IMR-90 (cell line): ENCODE measurements around the gene IFTAP. TPM values are rescaled to one million over a fixed set of nuclear protein-coding genes. Genes with fewer than 3 reads are reported as not detected.

Experiments used
- ATAC-seq: fragments of 200-7000 bp; cut with Tn5 transposase; 2 replicates; pipeline ENCODE4 v1.9.1; 2020; ENCODE audit warnings: low read depth, mild to moderate bottlenecking, moderate library complexity
- BruUV-seq: library from RNA; stranded (reverse); fragments of 400-500 nt; replicated peaks from 2 replicates; lab custom pipeline; 2021; lab: Mats Ljungman, UMichigan
- CTCF ChIA-PET: fragments of 300-600 bp; formaldehyde crosslinking; extraction: SDS; loops from one replicate; lab custom pipeline; 2021; ENCODE audit warnings: antibody characterized with exemption; lab: Yijun Ruan, JAX
- POLR2A ChIA-PET: fragments of 300-600 bp; sonication (Branson Sonifier 250); formaldehyde crosslinking; loops from one replicate; lab custom pipeline; 2022; ENCODE audit warnings: antibody characterized with exemption; ENCODE audit not compliant: unreplicated experiment; lab: Charles Lee
- DNase-seq: peaks from one replicate; pipeline ENCODE4 v3.0.0; 2013
- H2AFZ ChIP-seq: replicated peaks from 2 replicates; pipeline ENCODE3; 2013; ENCODE audit warnings: low read length, mild to moderate bottlenecking; ENCODE audit not compliant: poor library complexity
- H2AK5ac ChIP-seq: 2 replicates; pipeline ENCODE4 v1.6.1; 2013; ENCODE audit warnings: low read depth, low read length, inconsistent platforms
- H2AK9ac ChIP-seq: replicated peaks from 2 replicates; pipeline ENCODE3; 2013; ENCODE audit warnings: mild to moderate bottlenecking, low read depth, low read length, moderate library complexity; ENCODE audit not compliant: poor library complexity
- H2BK120ac ChIP-seq: 2 replicates; pipeline ENCODE4 v1.6.1; 2013; ENCODE audit warnings: low read depth, low read length, inconsistent platforms
- H2BK15ac ChIP-seq: 3 replicates; pipeline ENCODE4 v1.6.1; 2013; ENCODE audit warnings: low read depth, low read length, inconsistent platforms
- H2BK20ac ChIP-seq: 2 replicates; pipeline ENCODE4 v1.6.1; 2013; ENCODE audit warnings: low read depth, mild to moderate bottlenecking, inconsistent platforms, low read length, moderate library complexity
- H2BK5ac ChIP-seq: 2 replicates; pipeline ENCODE4 v1.6.1; 2013; ENCODE audit warnings: mild to moderate bottlenecking, low read depth, low read length, inconsistent platforms; ENCODE audit not compliant: poor library complexity, severe bottlenecking
- H3K14ac ChIP-seq: replicated peaks from 2 replicates; pipeline ENCODE4 v1.6.1; 2013; ENCODE audit warnings: low read depth, low read length, inconsistent platforms
- H3K18ac ChIP-seq: 2 replicates; pipeline ENCODE4 v1.6.1; 2013; ENCODE audit warnings: low read depth, low read length, control low read depth
- H3K23ac ChIP-seq: 2 replicates; pipeline ENCODE4 v1.6.1; 2013; ENCODE audit warnings: low read depth, low read length, inconsistent platforms
- H3K27ac ChIP-seq: 2 replicates; pipeline ENCODE4 v1.5.1; 2013; ENCODE audit warnings: mild to moderate bottlenecking, control low read depth, low read length; ENCODE audit not compliant: insufficient read depth
- H3K27me3 ChIP-seq: 2 replicates; pipeline ENCODE4 v1.6.1; 2013; ENCODE audit warnings: low read length; ENCODE audit not compliant: control insufficient read depth, insufficient read depth
- H3K36me3 ChIP-seq: 2 replicates; pipeline ENCODE4 v1.6.1; 2013; ENCODE audit warnings: low read length, mixed read lengths; ENCODE audit not compliant: control insufficient read depth, insufficient read depth
- H3K4ac ChIP-seq: 2 replicates; pipeline ENCODE4 v1.6.1; 2013; ENCODE audit warnings: low read depth, low read length, inconsistent platforms
- H3K4me1 ChIP-seq: 2 replicates; pipeline ENCODE4 v1.6.1; 2013; ENCODE audit warnings: low read length, mixed read lengths; ENCODE audit not compliant: control insufficient read depth, insufficient read depth
- H3K4me2 ChIP-seq: 2 replicates; pipeline ENCODE4 v1.6.1; 2013; ENCODE audit warnings: low read depth, mild to moderate bottlenecking, control low read depth, low read length, moderate library complexity
- H3K4me3 ChIP-seq: 2 replicates; pipeline ENCODE4 v1.5.1; 2013; ENCODE audit warnings: low read depth, mild to moderate bottlenecking, control low read depth, low read length, moderate library complexity; ENCODE audit not compliant: insufficient read depth
- H3K56ac ChIP-seq: 2 replicates; pipeline ENCODE4 v1.6.1; 2013; ENCODE audit warnings: low read length, inconsistent platforms; ENCODE audit not compliant: insufficient read depth; ENCODE audit errors: extremely low read depth
- H3K79me1 ChIP-seq, 2 experiments: 2 replicates each; pipeline ENCODE4 v1.6.1; 2013; ENCODE audit warnings: low read length in 2 of 2, inconsistent platforms in 1 of 2, low read depth in 1 of 2
- H3K9ac ChIP-seq: 2 replicates; pipeline ENCODE4 v1.6.1; 2013; ENCODE audit warnings: low read depth, low read length, control low read depth
- H3K9me1 ChIP-seq: 2 replicates; pipeline ENCODE4 v1.6.1; 2013; ENCODE audit warnings: low read length, inconsistent platforms; ENCODE audit not compliant: insufficient read depth
- H3K9me3 ChIP-seq: 2 replicates; pipeline ENCODE4 v1.6.1; 2013; ENCODE audit warnings: low read length; ENCODE audit not compliant: control insufficient read depth, insufficient read depth
- H4K20me1 ChIP-seq: 2 replicates; pipeline ENCODE4 v1.6.1; 2013; ENCODE audit warnings: low read length, inconsistent platforms; ENCODE audit not compliant: insufficient read depth
- H4K5ac ChIP-seq: 2 replicates; pipeline ENCODE4 v1.6.1; 2013; ENCODE audit warnings: mild to moderate bottlenecking, low read depth, low read length, control low read depth
- H4K8ac ChIP-seq, 2 experiments: 2 replicates each; pipeline ENCODE4 v1.6.1; 2013; ENCODE audit warnings: low read depth in 2 of 2, low read length in 2 of 2, control low read depth in 1 of 2, inconsistent platforms in 1 of 2
- H4K91ac ChIP-seq: 2 replicates; pipeline ENCODE4 v1.6.1; 2013; ENCODE audit warnings: low read depth, low read length, inconsistent platforms; ENCODE audit not compliant: insufficient read depth
- BHLHE40 ChIP-seq: fragments of 150-350 bp; IDR thresholded peaks from 2 replicates; pipeline ENCODE4 v1.6.1; 2016; ENCODE audit warnings: mild to moderate bottlenecking, low read depth, low read length
- CEBPB ChIP-seq: IDR thresholded peaks from 2 replicates; pipeline ENCODE4 v1.6.1; 2012; ENCODE audit warnings: low read depth, low read length, improper control_type of control experiment
- CHD1 ChIP-seq: IDR thresholded peaks from 2 replicates; pipeline ENCODE4 v1.6.1; 2012; ENCODE audit warnings: low read depth, low read length, improper control_type of control experiment
- CTCF ChIP-seq: conservative IDR thresholded peaks from 2 replicates; pipeline ENCODE4 v1.5.1; 2012; ENCODE audit warnings: mild to moderate bottlenecking, low read depth, low read length, improper control_type of control experiment
- ELK1 ChIP-seq: fragments of 150-350 bp; IDR thresholded peaks from 2 replicates; pipeline ENCODE4 v1.6.1; 2016; ENCODE audit warnings: low read depth, mild to moderate bottlenecking, low read length, moderate library complexity, borderline replicate concordance
- FOS ChIP-seq: fragments of 150-350 bp; IDR thresholded peaks from 2 replicates; pipeline ENCODE4 v1.6.1; 2016; ENCODE audit warnings: low read depth, low read length
- MAFK ChIP-seq: IDR thresholded peaks from 2 replicates; pipeline ENCODE4 v1.6.1; 2012; ENCODE audit warnings: low read depth, low read length, improper control_type of control experiment
- MAZ ChIP-seq: IDR thresholded peaks from 2 replicates; pipeline ENCODE4 v1.6.1; 2012; ENCODE audit warnings: low read depth, mild to moderate bottlenecking, low read length, improper control_type of control experiment, moderate library complexity, borderline replicate concordance
- MXI1 ChIP-seq: IDR thresholded peaks from 2 replicates; pipeline ENCODE4 v1.6.1; 2012; ENCODE audit warnings: low read depth, mild to moderate bottlenecking, low read length, moderate library complexity, borderline replicate concordance
- NFE2L2 ChIP-seq: fragments of 150-350 bp; IDR thresholded peaks from 2 replicates; pipeline ENCODE4 v1.6.1; 2016; ENCODE audit warnings: low read depth, mild to moderate bottlenecking, low read length
- POLR2A ChIP-seq: IDR thresholded peaks from 2 replicates; pipeline ENCODE4 v1.6.1; 2012; ENCODE audit warnings: mild to moderate bottlenecking, low read depth, low read length
- RAD21 ChIP-seq: IDR thresholded peaks from 2 replicates; pipeline ENCODE4 v1.6.1; 2012; ENCODE audit warnings: low read length, improper control_type of control experiment
- RCOR1 ChIP-seq: IDR thresholded peaks from 2 replicates; pipeline ENCODE4 v1.6.1; 2012; ENCODE audit warnings: mild to moderate bottlenecking, low read length, improper control_type of control experiment; ENCODE audit not compliant: insufficient replicate concordance
- RFX5 ChIP-seq: IDR thresholded peaks from 2 replicates; pipeline ENCODE4 v1.8.0; 2012; ENCODE audit warnings: low read depth, mild to moderate bottlenecking, low read length, moderate library complexity
- SMC3 ChIP-seq: fragments of 150-350 bp; IDR thresholded peaks from 2 replicates; pipeline ENCODE4 v1.6.1; 2016; ENCODE audit warnings: low read depth, mild to moderate bottlenecking, antibody characterized with exemption, low read length, moderate library complexity
- USF2 ChIP-seq: fragments of 150-350 bp; IDR thresholded peaks from 2 replicates; pipeline ENCODE4 v1.6.1; 2017; ENCODE audit warnings: mild to moderate bottlenecking, antibody characterized with exemption, low read length, low read depth
- WGBS, 2 experiments: methylation state at CpG; one replicate each; pipeline versions ENCODE4 v1.1.5 to v1.1.7; 2013; ENCODE audit warnings: missing lambda C conversion rate in 2 of 2; ENCODE audit not compliant: insufficient read length in 1 of 2; ENCODE audit errors: extremely low coverage in 2 of 2; 5-methylcytosine and 5-hydroxymethylcytosine counted together
- dilution Hi-C: fragments of 300-500 bp; cut with HindIII; formaldehyde crosslinking; loops from one replicate; pipeline ENCODE4 v1.14.3; 2018; ENCODE audit warnings: low sequenced_read_pairs; ENCODE audit not compliant: unreplicated experiment
- in situ Hi-C: fragments of 300-500 bp; cut with MboI; formaldehyde crosslinking; loops from 3 replicates; pipeline ENCODE4 v1.14.3; 2019; ENCODE audit warnings: low sequenced_read_pairs, inconsistent platforms, mixed read lengths
- intact Hi-C: fragments of 100-400 bp; cut with micrococcal nuclease; formaldehyde crosslinking; loops from 2 replicates; pipeline ENCODE4 v1.10.0; 2022
- polyA plus RNA-seq, 3 experiments: library from polyadenylated mRNA; depleted of rRNA; stranded (reverse); fragments of >200 nt; gene quantifications; 2 replicates each; pipeline ENCODE4 v1.2.3, GENCODE V29; 2012; ENCODE audit warnings: low replicate concordance in 1 of 3
- total RNA-seq: library from RNA; depleted of rRNA; stranded (reverse); fragments of >200 nt; gene quantifications from 2 replicates; pipeline ENCODE4 v1.2.3, GENCODE V29; 2012

The IFTAP gene
- total and polyA plus RNA-seq, 2 of the 4 experiments (the other 2 are of a cell fraction): 15.8 to 28.5 TPM

- no peak overlapping the region for H2BK15ac ChIP-seq
- no peaks in the 10 kb centered on the region for H3K4me1 ChIP-seq
- no peak overlapping the region for H2BK5ac ChIP-seq
- CTCF ChIA-PET: no interaction called here
- in situ Hi-C loops (no loop called here), dilution Hi-C loops (no loop called here), intact Hi-C loops (no loop called here)
- H2BK20ac ChIP-seq: no peak overlapping the region
- no peaks in the 10 kb centered on the region for H3K36me3 ChIP-seq
- H4K20me1 ChIP-seq: no peaks in the 10 kb centered on the region
- no peak overlapping the region for H3K27ac ChIP-seq
- H3K27me3 ChIP-seq: peaks cover 3% of the 10 kb centered on the region
- no peak overlapping the region for H2AK9ac ChIP-seq
- no peaks in the 10 kb centered on the region for H3K79me1 ChIP-seq
- ATAC-seq (peak; percentile 40; the same call in 1 of the 2 replicates), DNase-seq (peak; percentile 14)
- no peak overlapping the region for H2AK5ac ChIP-seq
- no peak overlapping the region for H2BK120ac ChIP-seq
- no peak overlapping the region for H3K14ac ChIP-seq
- H4K5ac ChIP-seq: no peak overlapping the region
- H3K56ac ChIP-seq: no peak overlapping the region
- POLR2A ChIA-PET: no interaction called here
- H3K18ac ChIP-seq: no peak overlapping the region
- no peak for TF ChIP-seq ELK1
- TF ChIP-seq MAFK: no peak
- no peak for TF ChIP-seq USF2
- no peak for TF ChIP-seq FOS
- TF ChIP-seq RCOR1: no peak
- TF ChIP-seq MXI1: no peak
- TF ChIP-seq POLR2A: no peak
- TF ChIP-seq CEBPB: no peak
- TF ChIP-seq MAZ: no peak
- TF ChIP-seq CTCF: no peak
- no peak for TF ChIP-seq CHD1
- TF ChIP-seq RFX5: no peak
- TF ChIP-seq BHLHE40: no peak
- TF ChIP-seq SMC3: no peak
- TF ChIP-seq RAD21: no peak
- TF ChIP-seq NFE2L2: no peak
- H3K9ac ChIP-seq: no peak overlapping the region
- H4K8ac ChIP-seq: no peak overlapping the region
- no peak overlapping the region for H4K91ac ChIP-seq
- WGBS, 2 experiments: no CpG with 5 or more reads among the region's 2 CpGs
- no peak overlapping the region for H3K23ac ChIP-seq
- no peak overlapping the region for H2AFZ ChIP-seq
- no peak overlapping the region for H3K4me2 ChIP-seq
- H3K4ac ChIP-seq: no peak overlapping the region
- no peaks in the 10 kb centered on the region for H3K9me1 ChIP-seq
- 0 out of 2 replicates have a peak, but pooled peaks cover 2% of the 10 kb centered on the region for H3K9me3 ChIP-seq
- H3K4me3 ChIP-seq: no peak overlapping the region
- BruUV-seq: no TSS peak
Measured at GRCh38 chr11:36577859-36578258, 16.4 kb upstream of the IFTAP start.
